T-cell (primary cell): ENCODE results near the gene TNFSF12. TPM values are rescaled to one million over a fixed set of nuclear protein-coding genes. Genes with fewer than 3 reads are reported as not detected.
A peak's percentile ranks its signal among the peaks of the same experiment; 100 is the strongest.

ENCODE experiments used
- ATAC-seq, 4 experiments: fragments of 200-7000 bp in 3 of 4; fragments of 150-1000 bp in 1 of 4; cut with Tn5 transposase; replicated peaks in 1 of 4; 1 replicate in 3 of 4; 2 replicates in 1 of 4; pipeline ENCODE4 v1.10.0; 2021; ENCODE audit warnings: moderate library complexity in 3 of 4, mild to moderate bottlenecking in 2 of 4, moderate number of reproducible peaks in 1 of 4
- CTCF ChIA-PET, 2 donors: fragments of 300-600 bp; sonication (Branson Sonifier 250); formaldehyde crosslinking; loops; one replicate each; lab custom pipeline; 2022; ENCODE audit warnings: antibody characterized with exemption in 2 of 2; lab: Charles Lee
- POLR2A ChIA-PET, 2 donors: fragments of 300-600 bp; sonication (Branson Sonifier 250); formaldehyde crosslinking; loops; one replicate each; lab custom pipeline; 2022; ENCODE audit warnings: antibody characterized with exemption in 2 of 2; lab: Charles Lee
- DNase-seq, 35 experiments: peaks; one replicate each; pipeline versions ENCODE4 v3.0.0 to v3.0.0-alpha.2; 2013 to 2023
- H3K27ac ChIP-seq: one replicate; pipeline ENCODE4 v1.5.1; 2013; ENCODE audit warnings: low read length
- H3K27me3 ChIP-seq, 2 experiments: replicated peaks in 1 of 2; 1 replicate in 1 of 2; 2 replicates in 1 of 2; pipeline versions ENCODE4 v1.6.1 to v1.7.0; 2013; ENCODE audit warnings: low read length in 1 of 2, mixed read lengths in 1 of 2; ENCODE audit not compliant: control insufficient read depth in 2 of 2, insufficient read depth in 2 of 2; ENCODE audit errors: extremely low read depth in 1 of 2
- H3K36me3 ChIP-seq, 2 donors: 1 replicate in 1 of 2; 2 replicates in 1 of 2; pipeline versions ENCODE4 v1.6.1 to v1.7.0; 2013; ENCODE audit warnings: low read length in 1 of 2; ENCODE audit not compliant: control insufficient read depth in 2 of 2, insufficient read depth in 1 of 2; ENCODE audit errors: extremely low read depth in 1 of 2
- H3K4me1 ChIP-seq, 2 experiments: 1 replicate in 1 of 2; 2 replicates in 1 of 2; pipeline versions ENCODE4 v1.6.1 to v1.7.0; 2013; ENCODE audit warnings: low read length in 2 of 2, mixed read lengths in 1 of 2; ENCODE audit not compliant: insufficient read depth in 2 of 2, control insufficient read depth in 1 of 2; ENCODE audit errors: extremely low read depth in 1 of 2
- H3K4me3 ChIP-seq, 2 donors: 1 replicate in 1 of 2; 2 replicates in 1 of 2; pipeline versions ENCODE4 v1.5.1 to v1.7.0; 2013; ENCODE audit warnings: mild to moderate bottlenecking in 2 of 2, low read length in 1 of 2, moderate library complexity in 1 of 2; ENCODE audit not compliant: control insufficient read depth in 1 of 2; ENCODE audit errors: extremely low read depth in 1 of 2
- H3K9me3 ChIP-seq: 2 replicates; pipeline ENCODE4 v1.7.0; 2013
- H3K27ac Mint-ChIP-seq, 2 donors: one replicate each; pipeline ENCODE4 v1.8.0; 2020 to 2021; ENCODE audit warnings: mild to moderate bottlenecking in 2 of 2, mixed read lengths in 2 of 2
- H3K27me3 Mint-ChIP-seq, 2 donors: one replicate each; pipeline ENCODE4 v1.8.0; 2021 to 2022; ENCODE audit warnings: mixed read lengths in 2 of 2
- H3K36me3 Mint-ChIP-seq: one replicate; pipeline ENCODE4 v1.8.0; 2021; ENCODE audit warnings: mixed read lengths
- H3K4me1 Mint-ChIP-seq, 3 donors: one replicate each; pipeline ENCODE4 v1.8.0; 2020 to 2022; ENCODE audit warnings: mixed read lengths in 3 of 3, mild to moderate bottlenecking in 1 of 3
- H3K4me3 Mint-ChIP-seq, 3 donors: one replicate each; pipeline ENCODE4 v1.8.0; 2020 to 2022; ENCODE audit warnings: mild to moderate bottlenecking in 3 of 3, mixed read lengths in 3 of 3, moderate library complexity in 3 of 3
- H3K9me3 Mint-ChIP-seq, 3 donors: one replicate each; pipeline ENCODE4 v1.8.0; 2020 to 2022; ENCODE audit warnings: mixed read lengths in 3 of 3
- WGBS: methylation state at CpG from one replicate; pipeline ENCODE4 v1.1.5; 2013; ENCODE audit warnings: missing lambda C conversion rate; ENCODE audit not compliant: insufficient coverage; 5-methylcytosine and 5-hydroxymethylcytosine counted together
- total RNA-seq, 35 experiments: library from RNA in 6 of 35; stranded (reverse) in 6 of 35; fragments of 120-200 nt in 1 of 35; gene quantifications; one replicate each; pipeline versions ENCODE4 v1.2.1 to v1.2.4 and lab custom pipeline; 2013 to 2026

Gene TNFSF12
- total RNA-seq, 5 donors from 2014 or later (not counting 1 experiment from before 2014, with no cell fraction given) = 38.3 to 72.8 (median 61.4) TPM

GRCh38 chr17:7557147-7557764, 8.4 kb downstream of the TNFSF12 start:
- ATAC-seq (no peak), DNase-seq (no peak)
- Histone ChIP-seq H3K27ac (no peak overlapping the region), H3K27me3 (no peaks in the 10 kb centered on the region), H3K4me1 (peaks cover 21 to 67% of the 10 kb centered on the region in 2 experiments), H3K4me3 (no peak overlapping the region), H3K36me3 (peaks cover 0 to 9% of the 10 kb centered on the region in 2 donors), H3K9me3 (no peaks in the 10 kb centered on the region)
- POLR2A ChIA-PET = no interaction called here
- CTCF ChIA-PET = interaction anchor here (0.6 to 0.7 kb wide), 2 partner anchors 25 to 130 kb away, joined by 3 read pairs; partner anchors contain the start of gene TP53 (in 1 of the 2)
- no peak overlapping the region for H3K27ac Mint-ChIP-seq
- H3K4me1 Mint-ChIP-seq = peaks cover 50 to 78% (median 64%) of the 10 kb centered on the region in 3 donors
- H3K36me3 Mint-ChIP-seq = peaks cover 21% of the 10 kb centered on the region
- peak overlapping the region in 1 of 3 donors; percentile 87 for H3K4me3 Mint-ChIP-seq
- no peaks in the 10 kb centered on the region for H3K9me3 Mint-ChIP-seq
- no peaks in the 10 kb centered on the region for H3K27me3 Mint-ChIP-seq
- WGBS = 90% methylated on average over 18 of the region's 19 CpGs

GRCh38 chr17:7557775-7558543, 9.1 kb downstream of the TNFSF12 start:
- 38% methylated on average over 15 of the region's 21 CpGs for WGBS
- H3K4me1 Mint-ChIP-seq = peaks cover 51 to 78% (median 64%) of the 10 kb centered on the region in 3 donors
- Histone ChIP-seq H3K27me3 (no peaks in the 10 kb centered on the region), H3K4me1 (peaks cover 23 to 67% of the 10 kb centered on the region in 2 experiments), H3K4me3 (peak overlapping the region in 1 of 2 donors; percentile 11), H3K27ac (peak overlapping the region; percentile 17), H3K36me3 (peaks cover 0 to 9% of the 10 kb centered on the region in 2 donors), H3K9me3 (no peaks in the 10 kb centered on the region)
- DNase-seq = peak in 3 of 35 experiments; percentile 12 to 48 (median 20)
- H3K27me3 Mint-ChIP-seq = no peaks in the 10 kb centered on the region
- peaks cover 25% of the 10 kb centered on the region for H3K36me3 Mint-ChIP-seq
- H3K9me3 Mint-ChIP-seq = no peaks in the 10 kb centered on the region
- H3K27ac Mint-ChIP-seq = peak overlapping the region; percentile 73 to 78
- ATAC-seq = no peak
- ChIA-PET CTCF (no interaction called here), POLR2A (no interaction called here)
- H3K4me3 Mint-ChIP-seq = peak overlapping the region in 1 of 3 donors; percentile 87

DNA sequence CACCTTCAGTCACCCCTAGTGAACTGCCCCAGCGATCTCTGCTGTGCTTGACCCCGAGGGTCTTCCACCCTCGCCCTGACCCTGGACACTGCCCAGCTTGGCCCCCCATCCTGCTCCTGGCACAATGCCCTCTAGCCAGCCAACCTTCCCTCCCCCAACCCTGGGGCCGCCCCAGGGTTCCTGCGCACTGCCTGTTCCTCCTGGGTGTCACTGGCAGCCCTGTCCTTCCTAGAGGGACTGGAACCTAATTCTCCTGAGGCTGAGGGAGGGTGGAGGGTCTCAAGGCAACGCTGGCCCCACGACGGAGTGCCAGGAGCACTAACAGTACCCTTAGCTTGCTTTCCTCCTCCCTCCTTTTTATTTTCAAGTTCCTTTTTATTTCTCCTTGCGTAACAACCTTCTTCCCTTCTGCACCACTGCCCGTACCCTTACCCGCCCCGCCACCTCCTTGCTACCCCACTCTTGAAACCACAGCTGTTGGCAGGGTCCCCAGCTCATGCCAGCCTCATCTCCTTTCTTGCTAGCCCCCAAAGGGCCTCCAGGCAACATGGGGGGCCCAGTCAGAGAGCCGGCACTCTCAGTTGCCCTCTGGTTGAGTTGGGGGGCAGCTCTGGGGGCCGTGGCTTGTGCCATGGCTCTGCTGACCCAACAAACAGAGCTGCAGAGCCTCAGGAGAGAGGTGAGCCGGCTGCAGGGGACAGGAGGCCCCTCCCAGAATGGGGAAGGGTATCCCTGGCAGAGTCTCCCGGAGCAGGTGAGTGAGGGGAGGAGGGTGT, 9.9 kb downstream of the TNFSF12 start, which contains the start of gene TNFSF13:
TSS of gene TNFSF13 (plus strand) at position 207 of the 776 bp plus-strand sequence. CDS start at position 497, 290 bp downstream.
- no peak for ATAC-seq
- Mint-ChIP-seq H3K4me1 (peaks cover 45 to 70% (median 58%) of the 10 kb centered on the region in 3 donors), H3K4me3 (peak within 1 kb of the TSS in 2 of 3 donors; percentile 57 to 87), H3K36me3 (peaks cover 21% of the 10 kb centered on the region), H3K27me3 (no peaks in the 10 kb centered on the region), H3K9me3 (no peaks in the 10 kb centered on the region), H3K27ac (peak within 1 kb of the TSS; percentile 73 to 78)
- Histone ChIP-seq H3K9me3 (no peaks in the 10 kb centered on the region), H3K27ac (peak within 1 kb of the TSS; percentile 17), H3K27me3 (no peaks in the 10 kb centered on the region), H3K4me1 (peaks cover 15 to 67% of the 10 kb centered on the region in 2 experiments), H3K36me3 (peaks cover 3 to 14% of the 10 kb centered on the region in 2 donors), H3K4me3 (peak within 1 kb of the TSS in 1 of 2 donors; percentile 11)
- no peak for DNase-seq
- CTCF ChIA-PET = interaction anchor here in 1 of 2 donors (2.7 to 2.8 kb wide), 2 partner anchors 43 to 45 kb away, joined by 8 to 19 read pairs; no protein-coding TSS in a partner anchor
- POLR2A ChIA-PET = interaction anchor here in 1 of 2 donors (0.6 kb wide), 1 partner anchor 14 kb away, joined by 3 read pairs; no protein-coding TSS in a partner anchor
- WGBS = 61% methylated on average over 11 of the region's 16 CpGs

- ATAC-seq (no peak), DNase-seq (no peak)
- H3K27ac Mint-ChIP-seq = peak overlapping the region; percentile 85 to 95
- POLR2A ChIA-PET = interaction anchor here in 1 of 2 donors (0.6 kb wide), 1 partner anchor 13 kb away, joined by 3 read pairs; no protein-coding TSS in a partner anchor
- H3K4me3 Mint-ChIP-seq = peak overlapping the region in 2 of 3 donors; percentile 87 to 92
- Histone ChIP-seq H3K9me3 (no peaks in the 10 kb centered on the region), H3K27ac (no peak overlapping the region), H3K4me1 (peaks cover 12 to 62% of the 10 kb centered on the region in 2 experiments), H3K27me3 (no peaks in the 10 kb centered on the region), H3K36me3 (peaks cover 3 to 18% of the 10 kb centered on the region in 2 donors), H3K4me3 (no peak overlapping the region)
- H3K4me1 Mint-ChIP-seq = peaks cover 41 to 67% (median 62%) of the 10 kb centered on the region in 3 donors
- H3K36me3 Mint-ChIP-seq = peaks cover 17% of the 10 kb centered on the region
- whole genome bisulfite sequencing = 90% methylated on average over 3 of the region's 18 CpGs
- H3K27me3 Mint-ChIP-seq = no peaks in the 10 kb centered on the region
- H3K9me3 Mint-ChIP-seq = no peaks in the 10 kb centered on the region
- CTCF ChIA-PET = interaction anchor here (0.8 to 2.8 kb wide), 18 partner anchors 7 to 317 kb away, joined by 3 to 22 read pairs (median 7); partner anchors contain the start of genes GABARAP (in 1 of the 2), TP53 (in 1 of the 2) and WRAP53 (in 1 of the 2)
Observed at GRCh38 chr17:7559320-7560171, 10.7 kb downstream of the TNFSF12 start.
